Fibroblast of lung (primary cell): ENCODE measurements around the gene HLA-C. TPM values are rescaled to one million over a fixed set of nuclear protein-coding genes. Genes with fewer than 3 reads are reported as not detected.
"Not testable (repeated sequence)": the region's sequence is repeated elsewhere in the genome, so short reads cannot be mapped to it uniquely, and the experiment has no call there.

Source experiments
- DNase-seq, 2 donors: peaks; one replicate each; pipeline versions ENCODE4 v3.0.0 to v3.0.0-alpha.2; 2010; ENCODE audit warnings: low read depth in 2 of 2
- H2AFZ ChIP-seq: 2 replicates; pipeline ENCODE4 v1.5.1; 2012; ENCODE audit warnings: low read length, control low read depth, inconsistent platforms
- H3K27ac ChIP-seq: 2 replicates; pipeline ENCODE4 v1.5.1; 2011; ENCODE audit warnings: low read length, control low read depth; ENCODE audit not compliant: insufficient read depth
- H3K27me3 ChIP-seq: 2 replicates; pipeline ENCODE4 v1.5.1; 2011; ENCODE audit warnings: mild to moderate bottlenecking, low read length; ENCODE audit not compliant: control insufficient read depth, insufficient read depth
- H3K36me3 ChIP-seq: 2 replicates; pipeline ENCODE4 v1.5.1; 2011; ENCODE audit warnings: low read length; ENCODE audit not compliant: control insufficient read depth, insufficient read depth
- H3K4me1 ChIP-seq: 2 replicates; pipeline ENCODE4 v1.5.1; 2011; ENCODE audit warnings: low read length; ENCODE audit not compliant: control insufficient read depth, insufficient read depth; ENCODE audit errors: extremely low read depth
- H3K4me2 ChIP-seq: 2 replicates; pipeline ENCODE4 v1.5.1; 2011; ENCODE audit warnings: low read length, control low read depth; ENCODE audit not compliant: insufficient read depth; ENCODE audit errors: extremely low read depth
- H3K4me3 ChIP-seq, 4 experiments: fragments of 200-600 bp in 1 of 4; sonication (generic) in 1 of 4; replicated peaks in 1 of 4; 2 replicates each; pipeline ENCODE4 v1.5.1; 2011 to 2016; ENCODE audit warnings: low read length in 4 of 4, low read depth in 3 of 4, mild to moderate bottlenecking in 3 of 4, control low read depth in 2 of 4, inconsistent platforms in 1 of 4, mixed read lengths in 1 of 4; ENCODE audit not compliant: insufficient read depth in 1 of 4; ENCODE audit errors: control extremely low read depth in 1 of 4
- H3K79me2 ChIP-seq: 2 replicates; pipeline ENCODE4 v1.5.1; 2012; ENCODE audit warnings: mild to moderate bottlenecking, low read length, inconsistent platforms; ENCODE audit not compliant: control insufficient read depth, insufficient read depth
- H3K9ac ChIP-seq: 2 replicates; pipeline ENCODE4 v1.5.1; 2011; ENCODE audit warnings: mild to moderate bottlenecking, low read length, control low read depth; ENCODE audit not compliant: insufficient read depth
- H3K9me3 ChIP-seq: 2 replicates; pipeline ENCODE4 v1.5.1; 2012; ENCODE audit warnings: low read depth, low read length; ENCODE audit not compliant: control insufficient read depth, insufficient read depth
- H4K20me1 ChIP-seq: 2 replicates; pipeline ENCODE4 v1.5.1; 2011; ENCODE audit warnings: low read length; ENCODE audit not compliant: control insufficient read depth, insufficient read depth; ENCODE audit errors: extremely low read depth
- CTCF ChIP-seq, 2 donors: IDR thresholded peaks in 1 of 2; conservative IDR thresholded peaks in 1 of 2; 1 replicate in 1 of 2; 2 replicates in 1 of 2; pipeline ENCODE4 v1.5.1; 2011 to 2012; ENCODE audit warnings: low read length in 2 of 2, control low read depth in 1 of 2, inconsistent platforms in 1 of 2, low read depth in 1 of 2, mild to moderate bottlenecking in 1 of 2
- EZH2 ChIP-seq: IDR thresholded peaks from 2 replicates; pipeline ENCODE4 v1.5.1; 2012; ENCODE audit warnings: low read length, control low read depth, mild to moderate bottlenecking; ENCODE audit errors: missing control alignments
- polyA plus RNA-seq, 2 donors: library from polyadenylated mRNA; depleted of rRNA in 1 of 2; stranded (reverse) in 1 of 2; unstranded in 1 of 2; fragments of >200 nt; gene quantifications; 2 replicates each; pipeline ENCODE4 v1.2.1, GENCODE V29; 2011 to 2012; ENCODE audit warnings: missing spikeins in 1 of 2
- total RNA-seq: library from RNA; depleted of rRNA; stranded (reverse); fragments of >200 nt; gene quantifications from 2 replicates; pipeline ENCODE4 v1.2.1, GENCODE V29; 2014

Gene HLA-C
- total and polyA plus RNA-seq, 2 donors (not counting 1 experiment from before 2014, with no cell fraction given): 193 to 274 TPM

- H3K9ac ChIP-seq: no peak overlapping the region
- H3K79me2 ChIP-seq: no peaks in the 10 kb centered on the region
- H4K20me1 ChIP-seq: no peaks in the 10 kb centered on the region
- H3K4me1 ChIP-seq: no peaks in the 10 kb centered on the region
- H3K27me3 ChIP-seq: peaks cover 7% of the 10 kb centered on the region
- TF ChIP-seq EZH2 (no peak), CTCF (conservative IDR thresholded peaks at IDR 0.05 in 1 of 2, IDR thresholded peaks at IDR 0.05 in 1 of 2; ENCODE audit: low read depth in 1 of 2, low read length in 2 of 2) (no peak)
- no peak overlapping the region for H2AFZ ChIP-seq
- no peak overlapping the region for H3K27ac ChIP-seq
- no peak overlapping the region for H3K4me2 ChIP-seq
- H3K9me3 ChIP-seq: no peaks in the 10 kb centered on the region
- no peak overlapping the region for H3K4me3 ChIP-seq
- peak in 1 of 2 donors; percentile 14 for DNase-seq
- H3K36me3 ChIP-seq: no peaks in the 10 kb centered on the region
Observed at GRCh38 chr6:31239854-31240253, 32.0 kb downstream of the HLA-C start.

- H3K4me3 ChIP-seq, H3K36me3 ChIP-seq, H3K79me2 ChIP-seq, H3K4me1 ChIP-seq, H3K9ac ChIP-seq, H3K9me3 ChIP-seq, H3K27ac ChIP-seq, H3K27me3 ChIP-seq, H3K4me2 ChIP-seq, H2AFZ ChIP-seq, H4K20me1 ChIP-seq, DNase-seq: not testable (repeated sequence)
Observed at GRCh38 chr6:31234101-31234500, 37.8 kb downstream of the HLA-C start.

- Histone ChIP-seq H3K4me3 (no peak overlapping the region), H3K27ac (no peak overlapping the region), H4K20me1 (no peaks in the 10 kb centered on the region), H3K36me3 (no peaks in the 10 kb centered on the region), H2AFZ (no peak overlapping the region), H3K27me3 (peaks cover 2% of the 10 kb centered on the region), H3K9me3 (no peaks in the 10 kb centered on the region), H3K79me2 (no peaks in the 10 kb centered on the region), H3K4me1 (no peaks in the 10 kb centered on the region), H3K9ac (no peak overlapping the region), H3K4me2 (no peak overlapping the region)
- DNase-seq: no peak
- no peak for TF ChIP-seq CTCF (conservative IDR thresholded peaks at IDR 0.05 in 1 of 2, IDR thresholded peaks at IDR 0.05 in 1 of 2; ENCODE audit: low read depth in 1 of 2, low read length in 2 of 2)
- TF ChIP-seq EZH2: no peak
Observed at GRCh38 chr6:31228476-31228875, 43.4 kb downstream of the HLA-C start.
